LNCaP clone FGC (cell line): ENCODE measurements around the gene COLEC12.

Source experiments
- DNase-seq: peaks from one replicate; pipeline ENCODE4 v3.0.0-alpha.2; 2011; ENCODE audit warnings: low read depth
- H3K4me3 ChIP-seq: 2 replicates; pipeline ENCODE4 v1.5.1; 2011; ENCODE audit warnings: mild to moderate bottlenecking, low read depth, low read length, control low read depth
- TF ChIP-seq, protein P1 (sequence below): IDR thresholded peaks from 2 replicates; pipeline ENCODE4 v1.5.1; 2012; ENCODE audit warnings: mild to moderate bottlenecking; ENCODE audit not compliant: control insufficient read depth, insufficient read depth; ENCODE audit errors: extremely low read depth

COLEC12 gene

DNA sequence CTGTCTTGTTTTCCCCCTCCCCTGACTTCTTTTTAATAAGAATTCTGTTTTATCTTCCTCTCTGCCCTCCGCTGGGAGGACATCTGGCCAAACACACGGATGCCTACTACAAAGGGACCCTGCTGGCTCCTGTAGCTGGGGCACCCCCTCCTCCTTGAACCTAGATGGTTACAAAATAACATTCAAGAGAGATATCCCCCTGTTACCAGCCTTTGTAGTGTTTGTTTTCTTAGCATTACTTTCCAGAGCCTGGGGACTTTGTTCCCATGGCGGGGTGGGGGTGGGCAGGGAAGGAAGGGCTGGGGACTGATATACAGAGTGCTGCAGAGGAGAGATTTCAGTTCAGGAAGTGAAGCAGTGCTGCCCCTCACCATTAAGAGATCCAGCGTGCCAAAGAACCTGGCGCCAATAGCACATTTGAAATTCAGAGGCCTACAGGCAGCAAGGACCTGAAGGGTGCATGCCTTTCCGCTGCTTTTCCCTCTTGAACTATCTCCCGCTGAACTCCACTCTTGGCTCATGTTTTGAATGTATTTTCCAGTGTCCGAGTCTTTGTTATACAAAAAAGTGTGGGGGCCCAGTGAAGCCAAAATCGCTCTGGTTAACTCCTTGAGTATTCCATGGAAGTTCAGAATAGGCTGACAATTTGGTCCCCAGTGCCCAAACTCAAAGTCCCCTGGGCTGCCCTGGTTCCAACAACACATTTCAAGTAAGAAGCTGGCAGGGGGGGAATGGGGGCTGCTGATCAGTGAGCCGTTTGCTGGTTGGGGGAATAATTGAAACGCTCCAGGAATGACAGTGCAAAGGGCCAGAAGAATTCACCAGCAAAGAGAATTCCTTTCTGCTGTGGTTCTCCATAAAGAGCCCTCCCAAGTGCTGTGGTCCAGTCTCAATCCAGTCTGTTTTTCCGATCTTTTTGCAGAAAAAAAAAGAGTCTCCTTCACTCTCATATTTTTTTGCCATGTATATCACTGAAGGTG, 137.9 kb downstream of the COLEC12 start:
- TF ChIP-seq, protein P1, sequence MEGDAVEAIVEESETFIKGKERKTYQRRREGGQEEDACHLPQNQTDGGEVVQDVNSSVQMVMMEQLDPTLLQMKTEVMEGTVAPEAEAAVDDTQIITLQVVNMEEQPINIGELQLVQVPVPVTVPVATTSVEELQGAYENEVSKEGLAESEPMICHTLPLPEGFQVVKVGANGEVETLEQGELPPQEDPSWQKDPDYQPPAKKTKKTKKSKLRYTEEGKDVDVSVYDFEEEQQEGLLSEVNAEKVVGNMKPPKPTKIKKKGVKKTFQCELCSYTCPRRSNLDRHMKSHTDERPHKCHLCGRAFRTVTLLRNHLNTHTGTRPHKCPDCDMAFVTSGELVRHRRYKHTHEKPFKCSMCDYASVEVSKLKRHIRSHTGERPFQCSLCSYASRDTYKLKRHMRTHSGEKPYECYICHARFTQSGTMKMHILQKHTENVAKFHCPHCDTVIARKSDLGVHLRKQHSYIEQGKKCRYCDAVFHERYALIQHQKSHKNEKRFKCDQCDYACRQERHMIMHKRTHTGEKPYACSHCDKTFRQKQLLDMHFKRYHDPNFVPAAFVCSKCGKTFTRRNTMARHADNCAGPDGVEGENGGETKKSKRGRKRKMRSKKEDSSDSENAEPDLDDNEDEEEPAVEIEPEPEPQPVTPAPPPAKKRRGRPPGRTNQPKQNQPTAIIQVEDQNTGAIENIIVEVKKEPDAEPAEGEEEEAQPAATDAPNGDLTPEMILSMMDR = no peak
- no peak overlapping the region for H3K4me3 ChIP-seq
- DNase-seq = no peak

DNA sequence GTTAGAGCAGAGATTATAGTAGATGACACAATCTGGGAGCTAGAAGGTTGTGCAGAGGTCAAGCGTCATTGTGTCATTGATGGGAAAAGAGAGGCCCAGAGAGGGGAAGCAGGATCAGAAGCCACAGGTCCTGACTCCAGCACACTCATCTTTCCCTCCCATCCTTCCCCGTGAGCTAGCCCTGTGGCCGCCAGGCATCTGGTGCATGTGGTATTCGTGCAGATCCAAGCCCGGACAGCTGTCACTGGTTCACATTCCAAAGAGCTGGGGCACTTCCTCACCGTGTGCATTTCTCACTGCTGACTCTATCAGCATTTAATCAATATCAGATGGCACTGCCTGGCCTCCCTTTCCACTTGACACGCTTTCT, 138.6 kb downstream of the COLEC12 start:
- TF ChIP-seq, protein P1 = no peak
- H3K4me3 ChIP-seq = no peak overlapping the region
- DNase-seq = no peak

DNA sequence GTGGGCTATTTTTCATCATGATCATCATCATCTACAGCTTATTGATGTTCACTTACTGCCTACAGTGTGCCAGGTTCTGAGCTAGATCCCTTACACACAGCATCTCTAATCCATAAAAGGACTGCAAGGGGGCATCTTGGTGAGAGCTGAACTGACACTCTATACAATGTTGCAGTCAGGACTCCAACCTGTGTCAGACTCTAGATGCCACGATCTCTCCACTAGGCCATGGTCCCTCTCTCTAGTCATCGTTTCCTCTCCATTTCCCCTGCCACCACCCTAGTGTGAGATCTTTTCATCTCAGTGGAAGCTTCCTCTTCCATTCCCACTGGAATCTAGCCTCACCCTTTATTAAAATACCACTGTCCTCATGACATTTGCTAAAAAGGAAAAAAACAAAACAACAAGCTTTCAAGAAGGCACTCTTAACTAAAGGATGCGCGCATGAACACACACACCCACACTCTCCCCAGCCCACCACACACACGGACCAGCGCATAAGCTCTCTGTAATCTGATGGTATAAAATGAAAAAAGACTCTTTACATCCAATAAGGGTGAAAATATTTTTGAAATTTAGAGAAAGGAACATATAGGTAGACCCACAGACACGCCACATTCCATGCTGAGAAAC, 139.3 kb downstream of the COLEC12 start:
- DNase-seq = no peak
- no peak overlapping the region for H3K4me3 ChIP-seq
- TF ChIP-seq, protein P1 = no peak

DNA sequence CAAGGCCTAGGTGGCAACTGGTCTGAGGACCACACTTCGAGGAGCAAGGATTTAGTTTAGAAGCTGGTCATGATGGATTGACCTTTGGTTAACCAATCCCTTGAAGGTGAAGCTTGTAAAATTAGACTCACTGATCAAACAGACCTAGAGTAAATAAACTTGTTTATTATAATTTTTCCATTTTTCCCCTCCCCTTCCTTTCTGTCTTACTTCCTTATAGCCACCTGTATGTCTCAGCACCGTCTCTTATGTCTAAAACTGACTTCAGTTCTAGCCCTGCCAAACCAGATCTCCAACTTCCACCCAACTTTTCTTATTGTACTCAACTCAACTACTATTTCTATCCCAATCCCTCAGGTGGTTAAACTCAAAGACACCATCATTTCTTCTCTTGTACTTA, 139.8 kb downstream of the COLEC12 start:
- H3K4me3 ChIP-seq = no peak overlapping the region
- DNase-seq = peak; percentile 67
- TF ChIP-seq, protein P1 = no peak

DNA sequence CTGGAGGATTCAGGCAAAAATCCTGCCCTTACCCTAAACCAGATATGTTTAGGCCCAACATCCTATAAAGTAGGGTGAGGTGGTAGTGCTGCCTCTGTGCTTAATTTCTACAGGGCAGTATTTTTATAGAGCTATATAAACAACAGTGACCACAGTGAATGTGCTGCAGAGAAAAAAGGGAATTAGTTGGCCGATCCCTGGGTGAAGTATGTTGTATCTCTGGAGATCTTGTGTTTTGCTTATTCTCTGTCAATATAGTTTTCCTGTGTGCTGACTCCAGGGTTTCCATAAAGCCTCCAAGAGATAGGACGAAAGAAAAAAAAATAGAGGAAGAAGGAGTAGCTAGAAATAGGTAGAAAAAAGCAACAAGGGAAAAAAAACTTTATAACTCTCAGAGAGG, 143.7 kb downstream of the COLEC12 start:
- no peak for DNase-seq
- no peak overlapping the region for H3K4me3 ChIP-seq
- TF ChIP-seq, protein P1 = no peak

DNA sequence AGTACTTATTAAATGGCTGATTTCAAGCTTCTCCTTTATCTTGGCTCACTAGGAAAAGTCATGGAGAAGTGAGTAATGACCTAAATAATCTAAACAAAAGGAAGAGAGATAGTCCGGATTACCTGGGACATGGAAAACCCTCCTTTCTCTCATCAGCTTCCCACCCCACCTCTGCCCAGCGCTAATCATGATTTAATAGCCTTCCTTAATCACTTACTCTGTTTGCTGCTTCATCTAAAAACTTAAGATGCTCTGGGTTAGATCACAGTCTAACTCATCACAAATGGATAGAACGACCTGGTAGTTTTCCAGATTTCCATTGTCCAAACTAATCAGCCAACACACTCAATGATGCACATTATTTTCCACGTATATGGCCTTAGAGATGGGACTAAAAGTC, 144.8 kb downstream of the COLEC12 start:
- TF ChIP-seq, protein P1 = no peak
- DNase-seq = no peak

DNA sequence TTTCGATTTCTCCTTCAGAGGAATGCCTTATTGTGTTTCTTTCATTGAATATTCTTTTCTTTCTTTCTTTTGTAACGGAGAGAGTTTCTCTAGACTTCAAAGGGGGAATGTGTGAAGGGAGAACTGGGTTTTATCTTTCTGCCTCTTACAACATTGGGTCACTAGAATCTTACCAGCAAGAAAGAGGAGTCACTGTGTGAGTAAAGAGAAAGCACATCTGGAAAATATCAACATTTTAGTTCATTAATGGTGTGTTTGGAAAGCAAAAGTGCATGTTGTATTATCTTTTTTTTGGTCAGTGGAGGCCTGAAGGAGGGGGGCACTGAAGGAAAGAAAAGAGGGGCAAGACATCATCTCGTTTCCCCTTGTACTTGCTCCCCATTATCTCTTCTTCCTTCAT, 146.0 kb downstream of the COLEC12 start:
- TF ChIP-seq, protein P1 = no peak
- no peak for DNase-seq
- no peak overlapping the region for H3K4me3 ChIP-seq

More for the DNA sequence above, 144.8 kb downstream of the COLEC12 start:
- H3K4me3 ChIP-seq = no peak overlapping the region
